Right lobe of liver (tissue), 6 donors: ENCODE data around the gene TMIGD1. TPM values are rescaled to one million over a fixed set of nuclear protein-coding genes. Genes with fewer than 3 reads are reported as not detected.
A peak's percentile ranks its signal among the peaks of the same experiment; 100 is the strongest.

ENCODE experiments used
- ATAC-seq, 4 donors: fragments of 200-7000 bp; cut with Tn5 transposase; one replicate each; pipeline ENCODE4 v1.9.1; 2020; ENCODE audit warnings: mild to moderate bottlenecking in 4 of 4, moderate library complexity in 4 of 4
- DNase-seq, 3 donors: peaks; one replicate each; pipeline ENCODE4 v3.0.0-alpha.2; 2020
- H3K27ac ChIP-seq, 3 donors: fragments of 200-600 bp; one replicate each; pipeline ENCODE4 v1.8.0; 2022
- H3K27me3 ChIP-seq, 2 donors: fragments of 200-600 bp; one replicate each; pipeline ENCODE4 v1.8.0; 2022
- H3K36me3 ChIP-seq, 4 donors: fragments of 200-600 bp; sonication (generic) in 1 of 4; one replicate each; pipeline versions ENCODE4 v1.5.1 to v1.8.0; 2017 to 2022; ENCODE audit warnings: control low read depth in 1 of 4
- H3K4me1 ChIP-seq, 4 donors: fragments of 200-600 bp; sonication (generic) in 1 of 4; one replicate each; pipeline versions ENCODE4 v1.5.1 to v1.8.0; 2017 to 2022; ENCODE audit warnings: control low read depth in 1 of 4
- H3K4me3 ChIP-seq, 3 donors: fragments of 200-600 bp; one replicate each; pipeline ENCODE4 v1.8.0; 2022
- H3K9me3 ChIP-seq, 4 donors: fragments of 200-600 bp; sonication (generic) in 1 of 4; one replicate each; pipeline versions ENCODE4 v1.5.1 to v1.8.0; 2017 to 2022; ENCODE audit warnings: control low read depth in 1 of 4
- POLR2A ChIP-seq: fragments of 450-650 bp; IDR thresholded peaks from one replicate; pipeline ENCODE4 v1.6.1; 2017; ENCODE audit warnings: antibody characterized with exemption, mild to moderate bottlenecking
- WGBS: methylation state at CpG from one replicate; pipeline ENCODE4 v1.1.6; 2018; ENCODE audit warnings: low coverage, low lambda C conversion rate; ENCODE audit not compliant: insufficient coverage; ENCODE audit errors: missing lambda C conversion rate; 5-methylcytosine and 5-hydroxymethylcytosine counted together
- intact Hi-C, 2 donors: fragments of 100-400 bp; cut with DNase I; formaldehyde crosslinking; loops; one replicate each; pipeline versions ENCODE4 v1.11.2 to v1.14.1; 2022
- long read RNA-seq: library from polyadenylated mRNA; unstranded; transcript quantifications from one replicate; pipeline ENCODE4 v2.0.0, GENCODE V29; 2019
- total RNA-seq, 6 experiments: library from RNA; depleted of rRNA in 2 of 6; stranded (reverse); fragments of >200 nt in 2 of 6; fragmentation: NEBNext Ultra II Directional in 3 of 6; extraction: Animal tissue kit (Norgen Biotek cat#: 25700) in 3 of 6; gene quantifications; one replicate each; pipeline versions ENCODE4 v1.1.0 to v1.2.4, GENCODE V29; 2016 to 2023
- TF ChIP-seq, protein P1 (sequence below), 4 donors: fragments of 200-600 bp in 3 of 4; fragments of 450-650 bp in 1 of 4; IDR thresholded peaks; one replicate each; pipeline versions ENCODE4 v1.5.1 to v1.8.0; 2016 to 2022; ENCODE audit warnings: antibody characterized with exemption in 4 of 4, mild to moderate bottlenecking in 2 of 4
- donor health status: DM: no; HTN: yes; CAD: no.
- donor health status: DM: no; HTN: no; CAD: no.
- donor health status: DM: no; HTN: no; CAD: no.
- donor health status: DM: no; HTN: yes; CAD: no.
- donor health status: DM: no; HTN: yes; CAD: no.

The TMIGD1 gene, protein sequence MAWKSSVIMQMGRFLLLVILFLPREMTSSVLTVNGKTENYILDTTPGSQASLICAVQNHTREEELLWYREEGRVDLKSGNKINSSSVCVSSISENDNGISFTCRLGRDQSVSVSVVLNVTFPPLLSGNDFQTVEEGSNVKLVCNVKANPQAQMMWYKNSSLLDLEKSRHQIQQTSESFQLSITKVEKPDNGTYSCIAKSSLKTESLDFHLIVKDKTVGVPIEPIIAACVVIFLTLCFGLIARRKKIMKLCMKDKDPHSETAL
- not detected for total RNA-seq
- long read RNA-seq: 0 reads

- 46% methylated on average over 9 of the region's 9 CpGs for WGBS
- no peak within 1 kb of the TSS for H3K4me3 ChIP-seq
- DNase-seq: no peak
- H3K27me3 ChIP-seq: peaks cover 0 to under 1% of the 10 kb centered on the region in 2 donors
- no peaks in the 10 kb centered on the region for H3K36me3 ChIP-seq
- peak; percentile 46 to 57 (median 56) for ATAC-seq
- intact Hi-C loops: no loop called here
- no peaks in the 10 kb centered on the region for H3K9me3 ChIP-seq
- no peak for TF ChIP-seq POLR2A
- TF ChIP-seq, protein P1, sequence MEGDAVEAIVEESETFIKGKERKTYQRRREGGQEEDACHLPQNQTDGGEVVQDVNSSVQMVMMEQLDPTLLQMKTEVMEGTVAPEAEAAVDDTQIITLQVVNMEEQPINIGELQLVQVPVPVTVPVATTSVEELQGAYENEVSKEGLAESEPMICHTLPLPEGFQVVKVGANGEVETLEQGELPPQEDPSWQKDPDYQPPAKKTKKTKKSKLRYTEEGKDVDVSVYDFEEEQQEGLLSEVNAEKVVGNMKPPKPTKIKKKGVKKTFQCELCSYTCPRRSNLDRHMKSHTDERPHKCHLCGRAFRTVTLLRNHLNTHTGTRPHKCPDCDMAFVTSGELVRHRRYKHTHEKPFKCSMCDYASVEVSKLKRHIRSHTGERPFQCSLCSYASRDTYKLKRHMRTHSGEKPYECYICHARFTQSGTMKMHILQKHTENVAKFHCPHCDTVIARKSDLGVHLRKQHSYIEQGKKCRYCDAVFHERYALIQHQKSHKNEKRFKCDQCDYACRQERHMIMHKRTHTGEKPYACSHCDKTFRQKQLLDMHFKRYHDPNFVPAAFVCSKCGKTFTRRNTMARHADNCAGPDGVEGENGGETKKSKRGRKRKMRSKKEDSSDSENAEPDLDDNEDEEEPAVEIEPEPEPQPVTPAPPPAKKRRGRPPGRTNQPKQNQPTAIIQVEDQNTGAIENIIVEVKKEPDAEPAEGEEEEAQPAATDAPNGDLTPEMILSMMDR (IDR thresholded peaks at IDR 0.05): no peak
- no peak within 1 kb of the TSS for H3K27ac ChIP-seq
- H3K4me1 ChIP-seq: peaks cover 0 to 28% (median 7%) of the 10 kb centered on the region in 4 donors
Observed at GRCh38 chr17:30333503-30334360, at the start of gene TMIGD1. TSS of gene TMIGD1 (minus strand) at chr17:30334057. CDS start at chr17:30332133, 1,924 bp downstream.

DNA sequence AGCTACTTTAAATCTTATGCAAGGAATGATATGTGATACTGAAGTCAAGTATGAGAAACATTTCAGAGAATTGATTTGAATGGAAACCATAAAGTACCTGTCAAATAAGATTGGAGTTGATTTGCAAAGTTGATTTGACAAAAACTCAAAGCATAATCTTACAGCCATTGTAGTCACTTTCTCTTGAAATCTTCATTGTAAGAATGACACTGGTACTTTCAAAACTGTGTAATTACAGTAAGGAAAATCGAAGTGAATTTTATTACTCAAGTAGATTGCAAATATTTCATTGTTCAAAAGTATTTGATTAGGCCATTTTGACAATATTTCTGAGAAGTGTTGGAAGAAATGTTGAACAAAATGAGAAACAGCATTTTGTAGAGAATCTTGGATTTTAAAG, 48.5 kb upstream of the TMIGD1 start:
- intact Hi-C loops: no loop called here
- H3K27me3 ChIP-seq: no peaks in the 10 kb centered on the region
- ATAC-seq: no peak
- no peak for TF ChIP-seq POLR2A
- TF ChIP-seq, protein P1 (IDR thresholded peaks at IDR 0.05): no peak
- no peaks in the 10 kb centered on the region for H3K9me3 ChIP-seq
- H3K4me3 ChIP-seq: no peak overlapping the region
- no peak for DNase-seq
- WGBS: 69% methylated on average over 1 of the region's 1 CpG
- H3K27ac ChIP-seq: no peak overlapping the region
- peaks cover 0 to 33% (median 0%) of the 10 kb centered on the region in 4 donors for H3K4me1 ChIP-seq
- peaks cover 0 to 3% (median 0%) of the 10 kb centered on the region in 4 donors for H3K36me3 ChIP-seq

DNA sequence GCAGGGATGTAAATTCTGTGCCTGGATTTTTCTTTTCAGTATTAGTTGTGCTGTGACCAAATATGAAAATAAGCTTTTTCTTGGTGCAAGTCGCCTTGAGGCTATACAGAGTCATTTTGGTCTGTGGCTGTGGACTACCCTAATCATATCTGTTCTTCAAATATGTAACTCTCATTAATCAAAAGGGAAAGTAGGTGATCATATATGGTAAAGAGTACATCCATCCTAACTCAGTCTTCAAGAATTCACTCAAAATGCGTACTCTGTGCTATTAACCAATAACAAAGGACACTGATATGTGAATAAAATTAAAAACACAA, 47.4 kb upstream of the TMIGD1 start:
- intact Hi-C loops: no loop called here
- WGBS: 88% methylated on average over 2 of the region's 2 CpGs
- Histone ChIP-seq H3K4me1 (peaks cover 0 to 33% (median 0%) of the 10 kb centered on the region in 4 donors), H3K27ac (no peak overlapping the region), H3K27me3 (no peaks in the 10 kb centered on the region), H3K4me3 (no peak overlapping the region), H3K36me3 (no peaks in the 10 kb centered on the region), H3K9me3 (no peaks in the 10 kb centered on the region)
- TF ChIP-seq POLR2A: no peak
- TF ChIP-seq, protein P1 (IDR thresholded peaks at IDR 0.05): no peak
- DNase-seq: no peak
- no peak for ATAC-seq

- H3K4me3 ChIP-seq: peak overlapping the region; percentile 70 to 86 (median 85)
- H3K9me3 ChIP-seq: no peaks in the 10 kb centered on the region
- TF ChIP-seq POLR2A: no peak
- TF ChIP-seq, protein P1 (IDR thresholded peaks at IDR 0.05): no peak
- no peak overlapping the region for H3K27ac ChIP-seq
- intact Hi-C loops: no loop called here
- peaks cover 0 to 33% (median 0%) of the 10 kb centered on the region in 4 donors for H3K4me1 ChIP-seq
- 49% methylated on average over 7 of the region's 7 CpGs for WGBS
- DNase-seq (no peak), ATAC-seq (no peak)
- H3K27me3 ChIP-seq: no peaks in the 10 kb centered on the region
- no peaks in the 10 kb centered on the region for H3K36me3 ChIP-seq
Observed at GRCh38 chr17:30380643-30381339, 46.9 kb upstream of the TMIGD1 start.
